Neural progenitor cell (in vitro differentiated cells): ENCODE results near the gene HOXA2. TPM values are rescaled to one million over a fixed set of nuclear protein-coding genes. Genes with fewer than 3 reads are reported as not detected.

Experiments used
- DNase-seq: peaks from one replicate; pipeline ENCODE4 v3.0.0-alpha.2; 2016; ENCODE audit warnings: low spot score
- H2AFZ ChIP-seq: fragments of 200-600 bp; sonication (generic); replicated peaks from 2 replicates; pipeline ENCODE4 v1.6.1; 2016; ENCODE audit warnings: antibody characterized with exemption
- H3F3A ChIP-seq: fragments of 200-600 bp; sonication (generic); 2 replicates; pipeline ENCODE4 v1.6.1; 2016; ENCODE audit warnings: antibody characterized with exemption, low read depth
- H3K27ac ChIP-seq: fragments of 200-600 bp; sonication (generic); 2 replicates; pipeline ENCODE4 v1.5.1; 2016; ENCODE audit warnings: mild to moderate bottlenecking
- H3K27me3 ChIP-seq: fragments of 200-600 bp; sonication (generic); 2 replicates; pipeline ENCODE4 v1.6.1; 2016; ENCODE audit warnings: mild to moderate bottlenecking, moderate library complexity
- H3K36me3 ChIP-seq: fragments of 200-600 bp; sonication (generic); 2 replicates; pipeline ENCODE4 v1.5.1; 2016
- H3K4me1 ChIP-seq: fragments of 200-600 bp; sonication (generic); 2 replicates; pipeline ENCODE4 v1.6.1; 2016; ENCODE audit warnings: mixed run types
- H3K4me2 ChIP-seq: fragments of 200-600 bp; sonication (generic); 2 replicates; pipeline ENCODE4 v1.6.1; 2016
- H3K4me3 ChIP-seq: fragments of 200-600 bp; sonication (generic); 2 replicates; pipeline ENCODE4 v1.5.1; 2016
- H3K79me2 ChIP-seq: fragments of 200-600 bp; sonication (generic); 2 replicates; pipeline ENCODE4 v1.6.1; 2016; ENCODE audit warnings: low read depth
- H3K9ac ChIP-seq: fragments of 200-600 bp; sonication (generic); 2 replicates; pipeline ENCODE4 v1.6.1; 2016
- H3K9me3 ChIP-seq: fragments of 200-600 bp; sonication (generic); 2 replicates; pipeline ENCODE4 v1.5.1; 2016; ENCODE audit warnings: low read depth
- H4K20me1 ChIP-seq: fragments of 200-600 bp; sonication (generic); 2 replicates; pipeline ENCODE4 v1.6.1; 2016; ENCODE audit warnings: low read depth
- H3K27ac Mint-ChIP-seq: 3 replicates; pipeline ENCODE4 v1.8.0; 2021; ENCODE audit warnings: mixed read lengths
- H3K27me3 Mint-ChIP-seq: 2 replicates; pipeline ENCODE4 v1.8.0; 2022; ENCODE audit warnings: low read depth, mild to moderate bottlenecking, inconsistent platforms, moderate library complexity, mixed read lengths; ENCODE audit not compliant: insufficient read depth
- H3K36me3 Mint-ChIP-seq: 3 replicates; pipeline ENCODE4 v1.8.0; 2021; ENCODE audit warnings: mixed read lengths
- H3K4me1 Mint-ChIP-seq: 3 replicates; pipeline ENCODE4 v1.8.0; 2021; ENCODE audit warnings: mixed read lengths
- H3K4me3 Mint-ChIP-seq: 3 replicates; pipeline ENCODE4 v1.8.0; 2021; ENCODE audit warnings: mild to moderate bottlenecking, moderate library complexity, mixed read lengths
- H3K9me3 Mint-ChIP-seq: 3 replicates; pipeline ENCODE4 v1.8.0; 2020; ENCODE audit warnings: mixed read lengths
- CTCF ChIP-seq: fragments of 200-600 bp; sonication (generic); IDR thresholded peaks from 2 replicates; pipeline ENCODE4 v1.5.1; 2017; ENCODE audit warnings: antibody characterized with exemption, mild to moderate bottlenecking
- EZH2 ChIP-seq: fragments of 200-600 bp; sonication (generic); IDR thresholded peaks from 2 replicates; pipeline ENCODE4 v1.6.1; 2017; ENCODE audit warnings: antibody characterized with exemption, mild to moderate bottlenecking, moderate library complexity
- EZH2phosphoT487 ChIP-seq: fragments of 200-600 bp; sonication (generic); IDR thresholded peaks from 2 replicates; pipeline ENCODE4 v1.6.1; 2017; ENCODE audit warnings: antibody characterized with exemption
- total RNA-seq: library from RNA; depleted of rRNA; stranded (reverse); fragments of >200 nt; gene quantifications from 2 replicates; pipeline ENCODE4 v1.2.3, GENCODE V29; 2015; ENCODE audit warnings: low replicate concordance

HOXA2 gene
- total RNA-seq, 1 donor from 2014 or later = not detected

- Histone ChIP-seq H3K9ac (no peak overlapping the region), H3K4me3 (no peak overlapping the region)
- H3K4me1 Mint-ChIP-seq = no peaks in the 10 kb centered on the region
These were observed 21.1 kb upstream of the HOXA2 start for GRCh38 chr7:27123477-27124053.

GRCh38 chr7:27123007-27123476, 20.6 kb upstream of the HOXA2 start:
- Histone ChIP-seq H3K27ac (no peak overlapping the region), H3K4me3 (no peak overlapping the region), H3F3A (no peaks in the 10 kb centered on the region), H3K4me1 (no peaks in the 10 kb centered on the region), H3K36me3 (no peaks in the 10 kb centered on the region), H3K9ac (no peak overlapping the region), H3K79me2 (no peaks in the 10 kb centered on the region), H2AFZ (no peak overlapping the region), H3K4me2 (no peak overlapping the region), H3K9me3 (no peaks in the 10 kb centered on the region), H3K27me3 (peaks cover 100% of the 10 kb centered on the region), H4K20me1 (peaks cover 94% of the 10 kb centered on the region)
- TF ChIP-seq CTCF = no peak
- TF ChIP-seq EZH2 = no peak
- TF ChIP-seq EZH2phosphoT487 = no peak
- H3K9me3 Mint-ChIP-seq = peaks cover 10% of the 10 kb centered on the region
- no peaks in the 10 kb centered on the region for H3K36me3 Mint-ChIP-seq
- DNase-seq = no peak
- no peak overlapping the region for H3K27ac Mint-ChIP-seq
- no peaks in the 10 kb centered on the region for H3K4me1 Mint-ChIP-seq
- H3K4me3 Mint-ChIP-seq = no peak overlapping the region
- H3K27me3 Mint-ChIP-seq = peaks cover 98% of the 10 kb centered on the region

More at GRCh38 chr7:27123477-27124053, 21.1 kb upstream of the HOXA2 start:
- Histone ChIP-seq H3K4me1 (no peaks in the 10 kb centered on the region), H3K4me2 (no peak overlapping the region), H3K27ac (no peak overlapping the region), H2AFZ (no peak overlapping the region), H3K9me3 (no peaks in the 10 kb centered on the region), H3F3A (no peaks in the 10 kb centered on the region), H3K79me2 (no peaks in the 10 kb centered on the region), H3K27me3 (peaks cover 100% of the 10 kb centered on the region), H4K20me1 (peaks cover 92% of the 10 kb centered on the region), H3K36me3 (no peaks in the 10 kb centered on the region)
- no peak for DNase-seq
- TF ChIP-seq CTCF (no peak), EZH2 (no peak), EZH2phosphoT487 (no peak)
- H3K4me3 Mint-ChIP-seq = no peak overlapping the region
- no peaks in the 10 kb centered on the region for H3K36me3 Mint-ChIP-seq
- peaks cover 10% of the 10 kb centered on the region for H3K9me3 Mint-ChIP-seq
- H3K27ac Mint-ChIP-seq = no peak overlapping the region
- H3K27me3 Mint-ChIP-seq = peaks cover 98% of the 10 kb centered on the region

- H3K4me3 Mint-ChIP-seq = no peak overlapping the region
- Histone ChIP-seq H3F3A (no peaks in the 10 kb centered on the region), H3K27me3 (peaks cover 100% of the 10 kb centered on the region), H4K20me1 (peaks cover 94% of the 10 kb centered on the region), H3K4me2 (no peak overlapping the region), H3K9me3 (no peaks in the 10 kb centered on the region), H3K4me3 (no peak overlapping the region), H3K9ac (no peak overlapping the region), H2AFZ (no peak overlapping the region), H3K36me3 (no peaks in the 10 kb centered on the region), H3K4me1 (no peaks in the 10 kb centered on the region), H3K79me2 (no peaks in the 10 kb centered on the region), H3K27ac (no peak overlapping the region)
- no peak for DNase-seq
- peaks cover 7% of the 10 kb centered on the region for H3K9me3 Mint-ChIP-seq
- H3K4me1 Mint-ChIP-seq = no peaks in the 10 kb centered on the region
- peaks cover 98% of the 10 kb centered on the region for H3K27me3 Mint-ChIP-seq
- H3K27ac Mint-ChIP-seq = no peak overlapping the region
- no peaks in the 10 kb centered on the region for H3K36me3 Mint-ChIP-seq
- TF ChIP-seq EZH2phosphoT487 = peak; percentile 97
- TF ChIP-seq EZH2 = peak; percentile 87
- no peak for TF ChIP-seq CTCF
These were observed 19.8 kb upstream of the HOXA2 start for GRCh38 chr7:27122077-27122910.
